Measurements from ENCODE around the gene LCE6A. TPM values are rescaled to one million over a fixed set of nuclear protein-coding genes. Genes with fewer than 3 reads are reported as not detected.

LCE6A gene
- total RNA-seq, 2 experiments from 2014 or later = not detected

DNA sequence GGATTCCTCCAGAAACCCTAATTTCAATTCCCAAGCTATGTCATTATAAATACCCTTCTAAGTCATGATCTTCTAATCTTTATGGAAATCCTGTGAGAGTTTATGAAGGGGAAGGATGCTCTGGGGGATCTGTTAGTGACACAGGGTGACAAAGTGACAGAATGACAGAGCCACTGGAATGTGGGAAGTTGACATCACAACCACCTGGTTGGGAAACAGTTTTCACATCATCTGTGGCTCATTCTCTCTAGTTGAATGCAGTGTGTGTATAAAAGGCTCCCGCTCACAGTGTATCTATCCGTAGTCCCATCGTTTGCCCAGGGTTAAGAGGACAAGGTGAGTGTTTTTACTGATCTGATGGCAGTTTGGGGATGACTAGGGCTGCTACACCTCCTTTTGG is 17.0 kb downstream of the LCE6A start, which contains the start of gene LCE7A:
Gene LCE7A (plus strand): TSS at position 301 of the 400 bp plus-strand sequence. CDS start 702 bp downstream, outside the sequence.
- Mint-ChIP-seq H3K36me3 (ENCODE audit: low read depth) (no peaks in the 10 kb centered on the region), H3K4me3 (no peak within 1 kb of the TSS), H3K9me3 (no peaks in the 10 kb centered on the region), H3K27me3 (peaks cover 7% of the 10 kb centered on the region), H3K4me1 (no peaks in the 10 kb centered on the region), H3K27ac (no peak within 1 kb of the TSS)
- ChIA-PET CTCF (no interaction called here), POLR2A (no interaction called here)
- DNase-seq = no peak

DNA sequence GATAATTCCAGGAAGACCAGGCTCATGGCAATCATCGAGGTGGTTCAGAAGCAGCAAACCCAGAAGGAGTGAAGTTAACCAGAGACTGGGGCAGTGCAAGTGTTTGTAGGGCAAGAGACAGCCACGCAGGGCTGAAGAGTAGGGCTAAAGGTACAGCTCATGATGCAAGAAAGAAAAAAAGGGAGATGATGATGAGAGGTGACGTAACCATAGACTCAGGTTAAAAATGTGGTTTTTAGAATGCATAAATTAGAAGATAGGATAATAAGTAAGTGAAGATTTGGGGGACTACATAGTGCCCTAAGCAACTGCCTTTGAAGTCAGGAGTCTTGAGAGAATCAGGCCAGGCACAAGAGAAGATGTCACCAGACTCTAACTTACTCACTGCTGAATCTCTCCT is 17.5 kb downstream of the LCE6A start:
- H3K4me1 Mint-ChIP-seq = no peaks in the 10 kb centered on the region
- H3K4me3 Mint-ChIP-seq = no peak overlapping the region
- H3K36me3 Mint-ChIP-seq (ENCODE audit: low read depth) = no peaks in the 10 kb centered on the region
- peaks cover 7% of the 10 kb centered on the region for H3K27me3 Mint-ChIP-seq
- no peak for DNase-seq
- H3K9me3 Mint-ChIP-seq = no peaks in the 10 kb centered on the region
- no peak overlapping the region for H3K27ac Mint-ChIP-seq
- ChIA-PET POLR2A (no interaction called here), CTCF (no interaction called here)

DNA sequence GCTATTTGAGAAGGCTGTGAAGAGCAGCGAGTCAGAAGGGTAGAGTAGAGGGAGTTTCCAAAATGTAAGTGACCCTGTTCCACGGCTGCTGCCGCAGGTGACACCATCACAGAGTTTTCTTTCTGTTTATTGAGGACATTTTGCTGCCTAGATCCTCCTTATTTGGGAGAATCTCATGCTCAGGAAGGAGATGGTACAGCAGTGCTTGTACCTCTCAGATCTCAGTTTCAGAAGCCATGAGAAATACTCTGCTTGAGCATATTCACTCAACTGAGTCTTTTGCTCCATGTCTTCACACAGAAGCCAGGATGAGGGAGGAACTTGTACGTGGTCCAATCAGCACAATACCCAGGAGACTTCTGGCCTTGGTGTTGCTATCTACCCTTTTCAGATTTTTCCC is 18.7 kb downstream of the LCE6A start:
- DNase-seq = no peak
- Mint-ChIP-seq H3K9me3 (no peaks in the 10 kb centered on the region), H3K4me3 (no peak overlapping the region), H3K27ac (no peak overlapping the region), H3K36me3 (ENCODE audit: low read depth) (no peaks in the 10 kb centered on the region), H3K27me3 (peaks cover 7% of the 10 kb centered on the region), H3K4me1 (no peaks in the 10 kb centered on the region)
- POLR2A ChIA-PET = no interaction called here
- CTCF ChIA-PET = no interaction called here

DNA sequence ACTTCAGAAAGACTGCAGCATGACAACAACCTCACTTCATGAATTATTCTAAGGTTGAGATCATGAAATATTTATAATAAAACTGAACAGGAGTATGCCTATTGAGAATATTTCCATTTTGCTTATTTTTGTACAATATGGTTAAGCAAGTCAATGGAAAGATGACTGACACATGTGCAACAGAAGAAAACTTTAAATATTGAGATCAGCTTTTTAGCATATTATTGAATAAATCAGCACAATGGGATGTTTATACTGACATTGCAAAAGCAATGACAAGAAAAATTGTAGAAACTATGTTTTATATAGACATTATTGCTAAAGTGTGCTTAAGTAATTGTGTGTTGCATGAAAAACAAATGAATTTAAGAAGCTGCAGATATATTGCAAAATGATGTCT is 21.8 kb downstream of the LCE6A start:
- Mint-ChIP-seq H3K36me3 (ENCODE audit: low read depth) (no peaks in the 10 kb centered on the region), H3K4me1 (no peaks in the 10 kb centered on the region), H3K9me3 (no peaks in the 10 kb centered on the region), H3K27me3 (peaks cover 4% of the 10 kb centered on the region), H3K27ac (no peak overlapping the region), H3K4me3 (no peak overlapping the region)
- DNase-seq = no peak
- CTCF ChIA-PET = no interaction called here
- POLR2A ChIA-PET = no interaction called here

DNA sequence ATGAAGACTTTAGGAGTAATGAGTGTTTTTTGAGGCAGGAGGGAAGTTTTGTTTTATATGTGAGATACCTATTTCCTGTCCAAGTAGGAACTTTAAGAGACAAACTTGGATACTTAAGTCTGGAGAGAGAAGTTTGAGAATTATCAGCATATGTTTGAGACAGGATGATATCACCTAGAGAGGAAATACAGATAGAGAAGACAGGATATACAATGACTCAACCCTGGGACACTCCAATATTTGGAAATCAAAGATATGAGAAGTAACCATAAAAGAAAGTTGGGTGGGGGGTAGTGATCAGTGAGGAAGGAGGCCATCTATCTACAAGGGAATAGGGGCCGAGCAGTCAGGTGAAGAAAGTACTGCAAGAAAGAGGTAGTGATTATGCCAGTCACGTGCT is 23.7 kb downstream of the LCE6A start:
- H3K27me3 Mint-ChIP-seq = peaks cover 4% of the 10 kb centered on the region
- CTCF ChIA-PET = no interaction called here

DNA sequence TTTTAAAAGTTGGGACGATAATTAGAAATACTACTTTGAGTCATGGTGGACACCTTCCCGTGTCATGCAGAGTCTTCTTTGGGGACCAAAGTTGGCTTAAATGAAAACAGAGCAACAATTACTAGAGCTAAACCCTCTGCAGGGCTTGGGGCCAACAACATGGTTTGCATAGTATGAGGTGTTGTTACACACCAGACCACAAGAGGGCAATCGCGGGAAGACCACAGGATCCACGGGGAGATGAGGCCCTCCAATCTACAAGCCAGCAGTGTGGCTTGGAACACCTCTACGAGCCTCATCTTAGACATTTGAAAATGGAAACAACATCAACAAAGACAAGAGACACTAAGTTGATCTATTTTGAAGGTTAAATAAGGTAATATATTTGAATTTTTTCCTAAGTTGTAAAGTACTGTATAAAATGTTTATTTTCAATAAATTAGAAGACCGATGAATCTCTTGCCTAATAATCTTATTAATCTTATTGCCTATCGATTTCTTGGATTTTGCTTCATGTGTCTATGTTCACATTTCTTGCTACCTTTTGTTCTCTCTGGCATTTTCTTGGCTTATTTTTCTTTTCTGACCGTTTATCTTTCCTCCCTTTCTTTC is 27.3 kb downstream of the LCE6A start:
- POLR2A ChIA-PET = no interaction called here
- DNase-seq = peak; percentile 69
- no peaks in the 10 kb centered on the region for H3K36me3 Mint-ChIP-seq (ENCODE audit: low read depth)
- no peak overlapping the region for H3K27ac Mint-ChIP-seq
- H3K4me3 Mint-ChIP-seq = no peak overlapping the region
- CTCF ChIA-PET = no interaction called here
- H3K4me1 Mint-ChIP-seq = no peaks in the 10 kb centered on the region
- peaks cover 6% of the 10 kb centered on the region for H3K27me3 Mint-ChIP-seq
- H3K9me3 Mint-ChIP-seq = no peaks in the 10 kb centered on the region

More for the DNA sequence above, 23.7 kb downstream of the LCE6A start:
- no peak for DNase-seq
- Mint-ChIP-seq H3K27ac (no peak overlapping the region), H3K9me3 (no peaks in the 10 kb centered on the region), H3K4me1 (no peaks in the 10 kb centered on the region), H3K4me3 (no peak overlapping the region), H3K36me3 (ENCODE audit: low read depth) (no peaks in the 10 kb centered on the region)
- POLR2A ChIA-PET = no interaction called here

DNA sequence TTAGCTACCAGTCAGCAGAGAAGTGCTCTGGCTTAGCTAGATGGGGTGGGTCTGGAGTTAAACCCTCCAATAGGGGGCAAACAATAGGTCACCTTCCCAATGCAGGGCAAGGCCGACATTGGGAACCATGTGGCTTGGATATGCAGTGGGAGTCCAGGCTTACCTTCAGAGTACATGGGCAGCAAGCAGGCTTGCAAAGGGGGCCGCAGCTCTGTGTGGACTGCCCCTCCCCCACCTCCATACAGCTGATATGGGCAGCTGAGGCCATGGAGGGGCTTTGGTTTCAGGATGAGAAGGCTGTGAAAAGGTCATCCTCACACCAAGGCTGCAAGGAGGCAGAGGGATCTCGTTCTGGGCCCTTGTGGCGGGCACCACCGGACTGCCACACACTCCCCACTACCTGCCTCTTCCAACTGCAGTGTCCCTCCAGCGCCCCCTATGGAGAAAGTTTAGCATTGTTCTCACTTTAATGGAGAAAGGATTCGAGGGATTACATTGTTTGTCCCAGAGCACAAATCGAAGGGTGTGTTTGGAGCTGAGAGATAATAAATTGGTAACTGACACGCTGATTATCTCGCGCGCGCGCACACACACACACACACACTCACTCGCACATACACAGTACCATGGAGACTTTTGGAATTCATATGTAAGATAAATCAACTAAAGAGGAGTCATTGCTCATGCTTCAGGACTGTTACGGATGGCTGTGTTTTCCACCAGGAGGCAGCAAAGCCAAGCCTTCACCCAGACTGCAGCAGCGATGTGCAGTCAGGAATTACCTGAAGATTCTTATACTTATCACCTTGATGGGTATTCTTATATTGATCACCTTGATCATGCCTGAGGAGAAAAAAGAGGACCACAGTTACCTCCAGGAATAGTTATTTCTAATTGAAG is 28.4 kb downstream of the LCE6A start:
- no peak overlapping the region for H3K27ac Mint-ChIP-seq
- no peak overlapping the region for H3K4me3 Mint-ChIP-seq
- CTCF ChIA-PET = no interaction called here
- no peaks in the 10 kb centered on the region for H3K4me1 Mint-ChIP-seq
- DNase-seq = peak; percentile 15
- no peaks in the 10 kb centered on the region for H3K36me3 Mint-ChIP-seq (ENCODE audit: low read depth)
- no peaks in the 10 kb centered on the region for H3K9me3 Mint-ChIP-seq
- H3K27me3 Mint-ChIP-seq = peaks cover 11% of the 10 kb centered on the region
- POLR2A ChIA-PET = no interaction called here

DNA sequence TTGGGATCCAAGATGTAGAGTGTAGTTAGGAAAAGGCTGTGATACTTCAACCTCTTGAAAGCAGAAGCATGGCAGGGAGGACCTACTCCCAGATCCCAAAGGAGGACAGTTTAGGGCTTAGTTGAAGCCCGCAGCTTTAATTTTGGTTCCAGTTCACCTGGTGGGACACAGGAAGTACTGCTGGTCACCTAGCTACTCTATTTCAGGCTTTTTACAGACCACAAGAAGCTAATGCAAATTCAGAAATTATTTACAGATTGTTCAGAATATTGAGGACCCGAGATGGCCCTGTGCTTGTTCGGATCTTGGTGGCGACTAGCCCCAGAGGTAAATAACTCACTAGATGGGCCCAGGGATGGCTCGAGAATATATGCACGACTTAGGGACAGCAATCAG is 29.1 kb downstream of the LCE6A start:
- Mint-ChIP-seq H3K9me3 (no peaks in the 10 kb centered on the region), H3K36me3 (ENCODE audit: low read depth) (no peaks in the 10 kb centered on the region), H3K4me3 (no peak overlapping the region), H3K4me1 (no peaks in the 10 kb centered on the region), H3K27me3 (peaks cover 11% of the 10 kb centered on the region), H3K27ac (no peak overlapping the region)
- POLR2A ChIA-PET = no interaction called here
- DNase-seq = no peak
- CTCF ChIA-PET = no interaction called here

DNA sequence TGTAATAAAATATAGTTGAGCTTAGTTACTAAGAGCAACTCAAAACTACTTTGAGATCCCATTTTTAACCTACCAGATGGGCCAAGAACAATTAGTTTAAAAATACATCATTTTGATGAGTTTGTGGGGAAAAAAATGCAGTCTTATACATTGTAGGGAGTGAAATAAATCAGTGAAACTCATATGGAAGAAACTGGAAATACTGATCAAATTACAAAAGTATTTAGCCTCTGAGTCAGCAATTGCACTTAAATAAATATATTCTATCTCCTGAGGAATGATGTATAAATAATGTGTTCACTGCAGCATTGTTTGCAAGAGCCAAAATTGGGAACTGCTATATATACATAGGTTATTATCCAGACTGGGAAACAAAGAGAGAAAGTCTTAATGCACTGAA is 30.8 kb downstream of the LCE6A start:
- DNase-seq = no peak
- H3K9me3 Mint-ChIP-seq = no peaks in the 10 kb centered on the region
- no peaks in the 10 kb centered on the region for H3K4me1 Mint-ChIP-seq
- H3K27ac Mint-ChIP-seq = no peak overlapping the region
- POLR2A ChIA-PET = no interaction called here
- H3K36me3 Mint-ChIP-seq (ENCODE audit: low read depth) = no peaks in the 10 kb centered on the region
- H3K4me3 Mint-ChIP-seq = no peak overlapping the region
- H3K27me3 Mint-ChIP-seq = peaks cover 11% of the 10 kb centered on the region
- CTCF ChIA-PET = no interaction called here

DNA sequence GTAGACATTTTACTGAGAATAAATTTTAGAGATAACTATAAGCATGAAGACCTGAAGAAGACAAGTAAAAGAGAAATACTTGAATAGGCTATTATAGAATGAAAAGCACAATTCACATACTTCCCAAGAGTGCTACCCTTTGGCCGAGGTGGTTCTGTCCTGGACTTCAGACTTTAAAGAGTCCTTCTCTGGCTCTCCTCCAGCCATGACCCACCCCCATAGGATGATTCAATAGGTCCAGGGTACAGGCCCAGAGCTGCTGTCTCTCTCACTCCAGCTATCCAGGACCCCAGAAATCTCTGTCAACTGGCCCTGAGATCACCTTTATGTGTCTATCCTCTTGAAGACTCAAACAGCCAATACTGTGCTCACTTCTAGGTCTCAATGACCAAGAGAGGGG is 34.2 kb downstream of the LCE6A start:
- H3K9me3 Mint-ChIP-seq = no peaks in the 10 kb centered on the region
- no peak overlapping the region for H3K27ac Mint-ChIP-seq
- no peak for DNase-seq
- no peak overlapping the region for H3K4me3 Mint-ChIP-seq
- ChIA-PET CTCF (no interaction called here), POLR2A (no interaction called here)
- no peaks in the 10 kb centered on the region for H3K36me3 Mint-ChIP-seq (ENCODE audit: low read depth)
- peaks cover 3% of the 10 kb centered on the region for H3K4me1 Mint-ChIP-seq
- H3K27me3 Mint-ChIP-seq = peaks cover 11% of the 10 kb centered on the region

DNA sequence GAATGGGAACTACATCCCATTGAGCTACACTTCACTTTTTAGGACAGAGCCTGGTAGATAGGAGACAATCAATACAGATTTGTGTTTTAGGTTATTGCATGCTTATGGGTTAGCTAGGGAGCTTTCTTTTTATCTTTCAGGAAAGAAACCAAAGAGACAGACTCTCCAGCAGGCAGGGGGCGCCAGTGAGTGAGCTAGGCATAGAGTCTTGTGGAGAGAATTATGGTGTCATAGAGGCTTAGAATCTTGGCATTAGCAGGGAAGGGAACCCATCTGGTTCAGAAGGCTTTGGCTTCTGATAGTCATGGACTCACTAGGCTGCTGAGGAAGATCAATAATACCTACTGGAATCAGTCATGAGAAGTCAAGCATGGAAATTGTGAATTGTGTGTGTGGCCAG is 35.4 kb downstream of the LCE6A start, which contains the start of gene SMCP:
Gene SMCP (plus strand): TSS at position 281 of the 400 bp plus-strand sequence. CDS start 6,101 bp downstream, outside the sequence.
- peaks cover 3% of the 10 kb centered on the region for H3K4me1 Mint-ChIP-seq
- no peaks in the 10 kb centered on the region for H3K9me3 Mint-ChIP-seq
- ChIA-PET POLR2A (no interaction called here), CTCF (interaction anchor here (0.5 to 1.1 kb wide), 2 partner anchors 32 to 107 kb away, joined by 3 to 4 read pairs; no protein-coding TSS in a partner anchor)
- no peaks in the 10 kb centered on the region for H3K36me3 Mint-ChIP-seq (ENCODE audit: low read depth)
- no peak within 1 kb of the TSS for H3K27ac Mint-ChIP-seq
- H3K27me3 Mint-ChIP-seq = peaks cover 11% of the 10 kb centered on the region
- peak; percentile 10 for DNase-seq
- H3K4me3 Mint-ChIP-seq = no peak within 1 kb of the TSS

DNA sequence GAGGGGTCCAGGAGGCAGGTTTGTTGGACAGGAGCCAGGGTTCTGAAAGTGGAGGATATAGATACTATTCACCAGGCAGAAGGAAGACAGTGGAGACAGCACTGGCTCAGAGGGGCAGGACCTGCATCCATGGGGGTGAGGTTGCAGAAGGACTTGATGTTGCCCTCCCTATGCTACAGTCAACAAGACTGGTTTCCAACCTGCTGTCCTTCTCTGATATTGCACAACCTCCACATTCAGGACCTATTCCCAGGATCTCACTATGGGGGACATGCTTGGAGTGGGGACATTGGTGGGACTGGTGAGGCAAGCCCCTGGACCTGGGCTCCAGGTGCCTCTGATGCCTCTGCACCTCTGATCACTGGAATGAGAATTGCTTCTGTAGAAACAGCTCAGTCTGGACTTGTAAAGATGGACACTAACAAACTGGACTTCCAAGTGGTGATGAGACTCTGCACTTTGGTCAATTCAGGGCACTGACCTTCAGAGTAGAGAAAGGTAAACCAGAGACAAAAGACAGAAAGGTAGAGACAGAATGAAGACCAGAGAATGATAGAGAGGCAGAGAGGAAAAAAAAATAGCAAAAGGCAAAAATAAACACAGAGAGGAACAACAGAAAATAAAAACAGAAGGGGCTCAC is 37.0 kb downstream of the LCE6A start:
- Mint-ChIP-seq H3K27ac (no peak overlapping the region), H3K36me3 (ENCODE audit: low read depth) (no peaks in the 10 kb centered on the region), H3K4me3 (no peak overlapping the region), H3K9me3 (no peaks in the 10 kb centered on the region), H3K4me1 (peaks cover 3% of the 10 kb centered on the region), H3K27me3 (peaks cover 6% of the 10 kb centered on the region)
- ChIA-PET POLR2A (no interaction called here), CTCF (interaction anchor here (0.6 kb wide), 1 partner anchor 1379 kb away, joined by 3 read pairs; no protein-coding TSS in a partner anchor)
- DNase-seq = no peak

DNA sequence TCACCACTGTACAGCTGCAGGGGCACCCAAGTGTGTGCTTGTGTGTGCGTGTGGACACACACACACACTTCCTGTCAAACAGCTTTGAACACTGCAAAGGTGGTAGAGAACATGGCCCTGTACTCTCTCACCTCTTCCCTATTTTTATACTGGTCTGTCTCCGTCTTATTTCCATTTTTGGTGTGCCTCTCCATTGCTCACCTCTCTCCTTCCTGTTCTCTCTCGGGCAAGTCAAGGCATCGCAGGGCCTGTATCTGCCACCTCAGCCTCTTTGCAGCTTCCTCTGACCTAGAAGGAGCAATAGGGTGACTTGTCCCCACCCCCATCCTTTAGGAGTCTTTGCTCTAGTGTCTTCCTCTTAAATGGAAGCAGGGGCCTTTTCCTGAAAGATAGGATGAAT is 37.7 kb downstream of the LCE6A start:
- no peaks in the 10 kb centered on the region for H3K9me3 Mint-ChIP-seq
- peaks cover 3% of the 10 kb centered on the region for H3K4me1 Mint-ChIP-seq
- H3K27ac Mint-ChIP-seq = no peak overlapping the region
- H3K4me3 Mint-ChIP-seq = no peak overlapping the region
- CTCF ChIA-PET = no interaction called here
- POLR2A ChIA-PET = no interaction called here
- DNase-seq = no peak
- no peaks in the 10 kb centered on the region for H3K36me3 Mint-ChIP-seq (ENCODE audit: low read depth)
- peaks cover 3% of the 10 kb centered on the region for H3K27me3 Mint-ChIP-seq
